K562 (cell line): ENCODE results near the gene DIAPH3.

Source experiments
- EZH2 ChIP-seq: IDR thresholded peaks from 2 replicates; pipeline ENCODE4 v1.6.1; 2012; ENCODE audit warnings: low read depth, mild to moderate bottlenecking, inconsistent platforms, low read length, borderline replicate concordance
- TBP ChIP-seq: optimal IDR thresholded peaks from 2 replicates; pipeline ENCODE3; 2011; ENCODE audit warnings: low read depth, low read length, improper control_type of control experiment
- YY1 ChIP-seq, 3 experiments: IDR thresholded peaks; 2 replicates each; pipeline ENCODE4 v1.6.1; 2011; ENCODE audit warnings: low read length in 2 of 3, mild to moderate bottlenecking in 2 of 3, moderate library complexity in 2 of 3, borderline replicate concordance in 1 of 3, control low read depth in 1 of 3, low read depth in 1 of 3; ENCODE audit not compliant: insufficient read depth in 3 of 3, insufficient replicate concordance in 2 of 3, control insufficient read depth in 1 of 3, insufficient read length in 1 of 3; ENCODE audit errors: extremely low read depth in 1 of 3

DNA sequence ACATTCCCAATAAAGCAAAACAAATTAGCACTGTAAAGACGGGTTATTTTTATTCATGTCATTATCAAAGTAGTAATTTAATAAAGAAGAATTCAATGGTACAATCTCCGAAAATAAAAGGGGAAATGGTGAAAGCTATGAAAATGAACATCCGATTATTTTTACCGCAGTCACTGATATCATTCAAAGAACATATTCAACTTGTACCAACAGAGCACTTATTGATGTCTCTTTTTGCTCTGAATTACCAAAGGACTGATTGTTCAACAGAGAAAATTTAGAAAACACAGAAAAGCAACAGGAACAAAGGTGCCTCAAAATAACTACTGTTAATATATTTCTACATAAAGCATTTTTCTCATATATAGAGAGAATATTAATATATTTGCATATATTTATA lies 119.4 kb downstream of the DIAPH3 start:
- no peak for TF ChIP-seq YY1 (IDR thresholded peaks at IDR 0.05; ENCODE audit: borderline replicate concordance in 1 of 3, control insufficient read depth in 1 of 3, extremely low read depth in 1 of 3, insufficient read depth in 3 of 3, insufficient read length in 1 of 3, insufficient replicate concordance in 2 of 3, low read depth in 1 of 3, low read length in 2 of 3)
- no peak for TF ChIP-seq EZH2
- TF ChIP-seq TBP = no peak
